Small intestine (tissue), 7 donors: ENCODE measurements around the gene CRYBG1. TPM values are rescaled to one million over a fixed set of nuclear protein-coding genes. Genes with fewer than 3 reads are reported as not detected.

Source experiments
- DNase-seq, 2 donors: peaks; one replicate each; pipeline versions ENCODE4 v3.0.0 to v3.0.0-alpha.2; 2013
- FAIRE-seq: peaks from 2 replicates; lab custom pipeline; 2012; peaks lifted over from hg19 to GRCh38; lab: Jason Lieb, UNC
- H3K27ac ChIP-seq, 3 donors: one replicate each; pipeline ENCODE4 v1.5.1; 2013; ENCODE audit warnings: low read length in 2 of 3, mild to moderate bottlenecking in 2 of 3, control low read depth in 1 of 3, inconsistent platforms in 1 of 3, low read depth in 1 of 3, moderate library complexity in 1 of 3
- H3K27me3 ChIP-seq, 3 donors: one replicate each; pipeline ENCODE4 v1.6.1; 2013; ENCODE audit warnings: low read length in 3 of 3, inconsistent platforms in 1 of 3; ENCODE audit not compliant: control insufficient read depth in 3 of 3, insufficient read depth in 3 of 3
- H3K36me3 ChIP-seq, 3 donors: one replicate each; pipeline ENCODE4 v1.6.1; 2013; ENCODE audit warnings: low read length in 3 of 3, inconsistent platforms in 1 of 3, low read depth in 1 of 3, mild to moderate bottlenecking in 1 of 3, moderate library complexity in 1 of 3; ENCODE audit not compliant: control insufficient read depth in 3 of 3, insufficient read depth in 2 of 3
- H3K4me1 ChIP-seq, 3 donors: one replicate each; pipeline ENCODE4 v1.6.1; 2013; ENCODE audit warnings: low read length in 2 of 3, inconsistent platforms in 1 of 3, low read depth in 1 of 3, mild to moderate bottlenecking in 1 of 3, moderate library complexity in 1 of 3; ENCODE audit not compliant: control insufficient read depth in 3 of 3, insufficient read depth in 2 of 3
- H3K4me3 ChIP-seq, 3 donors: one replicate each; pipeline ENCODE4 v1.5.1; 2013; ENCODE audit warnings: low read length in 3 of 3, control low read depth in 1 of 3, inconsistent platforms in 1 of 3, low read depth in 1 of 3, mild to moderate bottlenecking in 1 of 3, moderate library complexity in 1 of 3
- H3K9me3 ChIP-seq, 2 donors: one replicate each; pipeline ENCODE4 v1.6.1; 2013; ENCODE audit warnings: low read depth in 1 of 2, low read length in 1 of 2; ENCODE audit not compliant: control insufficient read depth in 2 of 2, insufficient read depth in 1 of 2
- WGBS, 3 donors: extraction: QIAGEN DNeasy Blood & Tissue Kit; methylation state at CpG; one replicate each; pipeline ENCODE4 v1.1.7; 2013; 5-methylcytosine and 5-hydroxymethylcytosine counted together
- polyA plus RNA-seq, 4 donors: library from polyadenylated mRNA; stranded (reverse) in 3 of 4; unstranded in 1 of 4; fragments of 200-250 nt in 3 of 4; fragments of 120-200 nt in 1 of 4; gene quantifications; one replicate each; pipeline versions ENCODE4 v1.2.1 to v1.2.3, GENCODE V29; 2013
- donor health status: healthy with polysubstance abuse.
- donor health status: control.
- donor health status: control.
- donor health status: Bipolar disorder and iron deficiency.
- donor health status: healthy.

Gene CRYBG1
- polyA plus RNA-seq, 4 donors = 13.2 to 33.9 (median 23.6) TPM

- DNase-seq (no peak), FAIRE-seq (no peak)
- Histone ChIP-seq H3K27ac (peak overlapping the region; percentile 94 to 98 (median 95)), H3K27me3 (peaks cover 0 to 3% (median 0%) of the 10 kb centered on the region in 3 donors), H3K4me1 (peaks cover 4 to 8% (median 6%) of the 10 kb centered on the region in 3 donors), H3K36me3 (no peaks in the 10 kb centered on the region), H3K9me3 (no peaks in the 10 kb centered on the region), H3K4me3 (peak overlapping the region; percentile 60 to 93 (median 82))
- 2 to 4% (median 3%) methylated on average over 9 of the region's 9 CpGs for WGBS, 3 donors
These were observed 35.7 kb upstream of the CRYBG1 start for GRCh38 chr6:106324726-106325335.

GRCh38 chr6:106325336-106326178 lies 35.0 kb upstream of the CRYBG1 start, which contains the start of gene ATG5:
ATG5 (minus strand) TSS chr6:106325760; CDS start chr6:106316208, 9,552 bp downstream.
- FAIRE-seq = no peak
- Histone ChIP-seq H3K9me3 (no peaks in the 10 kb centered on the region), H3K27ac (peak within 1 kb of the TSS; percentile 94 to 98 (median 95)), H3K4me1 (peaks cover 4 to 8% (median 6%) of the 10 kb centered on the region in 3 donors), H3K4me3 (peak within 1 kb of the TSS; percentile 60 to 93 (median 82)), H3K36me3 (no peaks in the 10 kb centered on the region), H3K27me3 (peaks cover 0 to 3% (median 0%) of the 10 kb centered on the region in 3 donors)
- 1 to 2% (median 1%) methylated on average over 53 to 56 of the region's 56 CpGs for WGBS, 3 donors
- peak; percentile 99 to 100 for DNase-seq

GRCh38 chr6:106334646-106335448 lies 25.7 kb upstream of the CRYBG1 start:
- Histone ChIP-seq H3K9me3 (no peaks in the 10 kb centered on the region), H3K27ac (no peak overlapping the region), H3K4me3 (no peak overlapping the region), H3K4me1 (no peaks in the 10 kb centered on the region), H3K36me3 (no peaks in the 10 kb centered on the region), H3K27me3 (peaks cover 0 to 6% (median 2%) of the 10 kb centered on the region in 3 donors)
- DNase-seq (peak; percentile 61 to 75), FAIRE-seq (no peak)
- 18 to 32% (median 23%) methylated on average over 5 of the region's 5 CpGs for WGBS, 3 donors

- FAIRE-seq = no peak
- 6 to 17% (median 14%) methylated on average over 9 of the region's 9 CpGs for WGBS, 3 donors
- H3K27me3 ChIP-seq = peaks cover 0 to 26% (median 2%) of the 10 kb centered on the region in 3 donors
These were observed 21.0 kb upstream of the CRYBG1 start for GRCh38 chr6:106339334-106340029.

GRCh38 chr6:106347219-106347618 lies 13.3 kb upstream of the CRYBG1 start:
- Histone ChIP-seq H3K36me3 (no peaks in the 10 kb centered on the region), H3K4me1 (no peaks in the 10 kb centered on the region), H3K27ac (no peak overlapping the region), H3K27me3 (peaks cover 0 to 30% (median 2%) of the 10 kb centered on the region in 3 donors), H3K4me3 (no peak overlapping the region), H3K9me3 (no peaks in the 10 kb centered on the region)
- WGBS, 3 donors = 11 to 62% (median 27%) methylated on average over 1 of the region's 1 CpG
- DNase-seq (peak; percentile 25 to 30), FAIRE-seq (no peak)

More at GRCh38 chr6:106339334-106340029, 21.0 kb upstream of the CRYBG1 start:
- peak; percentile 76 to 77 for DNase-seq
- H3K36me3 ChIP-seq = no peaks in the 10 kb centered on the region
- no peak overlapping the region for H3K4me3 ChIP-seq
- no peaks in the 10 kb centered on the region for H3K4me1 ChIP-seq
- peaks cover 0 to 3% of the 10 kb centered on the region in 2 donors for H3K9me3 ChIP-seq
- no peak overlapping the region for H3K27ac ChIP-seq

GRCh38 chr6:106356378-106356777 lies 4.1 kb upstream of the CRYBG1 start:
- Histone ChIP-seq H3K4me1 (peaks cover 0 to 4% (median 0%) of the 10 kb centered on the region in 3 donors), H3K27me3 (peaks cover 0 to 23% (median 15%) of the 10 kb centered on the region in 3 donors), H3K36me3 (no peaks in the 10 kb centered on the region), H3K9me3 (peaks cover 0 to 3% of the 10 kb centered on the region in 2 donors), H3K4me3 (no peak overlapping the region), H3K27ac (no peak overlapping the region)
- no peak for FAIRE-seq
- 31 to 67% (median 55%) methylated on average over 1 of the region's 1 CpG for WGBS, 3 donors
- peak in 1 of 2 donors; percentile 27 for DNase-seq

GRCh38 chr6:106359959-106360409 lies 533 bp upstream of the CRYBG1 start:
- Histone ChIP-seq H3K9me3 (no peaks in the 10 kb centered on the region), H3K4me3 (peak overlapping the region in 2 of 3 donors; percentile 35 to 66), H3K27ac (no peak overlapping the region), H3K27me3 (peaks cover 0 to 16% (median 12%) of the 10 kb centered on the region in 3 donors), H3K36me3 (no peaks in the 10 kb centered on the region), H3K4me1 (peaks cover 0 to 4% (median 0%) of the 10 kb centered on the region in 3 donors)
- WGBS, 3 donors = 9 to 28% (median 14%) methylated on average over 12 of the region's 12 CpGs
- DNase-seq (no peak), FAIRE-seq (no peak)
